Measurements from ENCODE around the gene CMTM6. TPM values are rescaled to one million over a fixed set of nuclear protein-coding genes. Genes with fewer than 3 reads are reported as not detected.

Gene CMTM6
- total and polyA plus RNA-seq, 2 of the 8 experiments (the other 6 are each of a cell fraction or from before 2014, with no cell fraction given) = 24.0 to 51.5 TPM

DNA sequence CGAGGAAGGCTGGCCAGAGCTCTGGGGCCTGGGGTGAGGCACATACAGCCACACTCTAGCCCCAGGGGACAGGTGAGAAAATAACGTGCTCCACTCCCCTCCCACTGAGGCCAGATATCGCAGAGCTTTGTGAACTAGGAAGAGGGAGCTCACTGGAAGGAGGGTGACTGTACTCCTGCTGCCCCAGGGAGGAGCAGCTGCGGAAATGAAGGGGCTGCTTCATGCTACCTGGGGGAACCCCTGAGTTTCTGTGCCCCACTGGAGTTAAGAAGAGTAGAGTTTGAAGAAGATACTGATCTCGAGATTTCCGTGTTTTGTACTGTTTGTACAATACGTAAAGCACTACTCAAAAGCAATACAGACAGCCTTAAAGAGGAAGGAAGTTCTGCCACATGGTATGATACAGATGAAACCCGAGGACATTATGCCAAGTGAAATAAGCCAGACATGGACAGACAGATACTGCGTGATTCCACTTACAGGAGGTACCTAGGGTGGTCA is 44.6 kb downstream of the CMTM6 start (continued):
- TF ChIP-seq, protein P1, sequence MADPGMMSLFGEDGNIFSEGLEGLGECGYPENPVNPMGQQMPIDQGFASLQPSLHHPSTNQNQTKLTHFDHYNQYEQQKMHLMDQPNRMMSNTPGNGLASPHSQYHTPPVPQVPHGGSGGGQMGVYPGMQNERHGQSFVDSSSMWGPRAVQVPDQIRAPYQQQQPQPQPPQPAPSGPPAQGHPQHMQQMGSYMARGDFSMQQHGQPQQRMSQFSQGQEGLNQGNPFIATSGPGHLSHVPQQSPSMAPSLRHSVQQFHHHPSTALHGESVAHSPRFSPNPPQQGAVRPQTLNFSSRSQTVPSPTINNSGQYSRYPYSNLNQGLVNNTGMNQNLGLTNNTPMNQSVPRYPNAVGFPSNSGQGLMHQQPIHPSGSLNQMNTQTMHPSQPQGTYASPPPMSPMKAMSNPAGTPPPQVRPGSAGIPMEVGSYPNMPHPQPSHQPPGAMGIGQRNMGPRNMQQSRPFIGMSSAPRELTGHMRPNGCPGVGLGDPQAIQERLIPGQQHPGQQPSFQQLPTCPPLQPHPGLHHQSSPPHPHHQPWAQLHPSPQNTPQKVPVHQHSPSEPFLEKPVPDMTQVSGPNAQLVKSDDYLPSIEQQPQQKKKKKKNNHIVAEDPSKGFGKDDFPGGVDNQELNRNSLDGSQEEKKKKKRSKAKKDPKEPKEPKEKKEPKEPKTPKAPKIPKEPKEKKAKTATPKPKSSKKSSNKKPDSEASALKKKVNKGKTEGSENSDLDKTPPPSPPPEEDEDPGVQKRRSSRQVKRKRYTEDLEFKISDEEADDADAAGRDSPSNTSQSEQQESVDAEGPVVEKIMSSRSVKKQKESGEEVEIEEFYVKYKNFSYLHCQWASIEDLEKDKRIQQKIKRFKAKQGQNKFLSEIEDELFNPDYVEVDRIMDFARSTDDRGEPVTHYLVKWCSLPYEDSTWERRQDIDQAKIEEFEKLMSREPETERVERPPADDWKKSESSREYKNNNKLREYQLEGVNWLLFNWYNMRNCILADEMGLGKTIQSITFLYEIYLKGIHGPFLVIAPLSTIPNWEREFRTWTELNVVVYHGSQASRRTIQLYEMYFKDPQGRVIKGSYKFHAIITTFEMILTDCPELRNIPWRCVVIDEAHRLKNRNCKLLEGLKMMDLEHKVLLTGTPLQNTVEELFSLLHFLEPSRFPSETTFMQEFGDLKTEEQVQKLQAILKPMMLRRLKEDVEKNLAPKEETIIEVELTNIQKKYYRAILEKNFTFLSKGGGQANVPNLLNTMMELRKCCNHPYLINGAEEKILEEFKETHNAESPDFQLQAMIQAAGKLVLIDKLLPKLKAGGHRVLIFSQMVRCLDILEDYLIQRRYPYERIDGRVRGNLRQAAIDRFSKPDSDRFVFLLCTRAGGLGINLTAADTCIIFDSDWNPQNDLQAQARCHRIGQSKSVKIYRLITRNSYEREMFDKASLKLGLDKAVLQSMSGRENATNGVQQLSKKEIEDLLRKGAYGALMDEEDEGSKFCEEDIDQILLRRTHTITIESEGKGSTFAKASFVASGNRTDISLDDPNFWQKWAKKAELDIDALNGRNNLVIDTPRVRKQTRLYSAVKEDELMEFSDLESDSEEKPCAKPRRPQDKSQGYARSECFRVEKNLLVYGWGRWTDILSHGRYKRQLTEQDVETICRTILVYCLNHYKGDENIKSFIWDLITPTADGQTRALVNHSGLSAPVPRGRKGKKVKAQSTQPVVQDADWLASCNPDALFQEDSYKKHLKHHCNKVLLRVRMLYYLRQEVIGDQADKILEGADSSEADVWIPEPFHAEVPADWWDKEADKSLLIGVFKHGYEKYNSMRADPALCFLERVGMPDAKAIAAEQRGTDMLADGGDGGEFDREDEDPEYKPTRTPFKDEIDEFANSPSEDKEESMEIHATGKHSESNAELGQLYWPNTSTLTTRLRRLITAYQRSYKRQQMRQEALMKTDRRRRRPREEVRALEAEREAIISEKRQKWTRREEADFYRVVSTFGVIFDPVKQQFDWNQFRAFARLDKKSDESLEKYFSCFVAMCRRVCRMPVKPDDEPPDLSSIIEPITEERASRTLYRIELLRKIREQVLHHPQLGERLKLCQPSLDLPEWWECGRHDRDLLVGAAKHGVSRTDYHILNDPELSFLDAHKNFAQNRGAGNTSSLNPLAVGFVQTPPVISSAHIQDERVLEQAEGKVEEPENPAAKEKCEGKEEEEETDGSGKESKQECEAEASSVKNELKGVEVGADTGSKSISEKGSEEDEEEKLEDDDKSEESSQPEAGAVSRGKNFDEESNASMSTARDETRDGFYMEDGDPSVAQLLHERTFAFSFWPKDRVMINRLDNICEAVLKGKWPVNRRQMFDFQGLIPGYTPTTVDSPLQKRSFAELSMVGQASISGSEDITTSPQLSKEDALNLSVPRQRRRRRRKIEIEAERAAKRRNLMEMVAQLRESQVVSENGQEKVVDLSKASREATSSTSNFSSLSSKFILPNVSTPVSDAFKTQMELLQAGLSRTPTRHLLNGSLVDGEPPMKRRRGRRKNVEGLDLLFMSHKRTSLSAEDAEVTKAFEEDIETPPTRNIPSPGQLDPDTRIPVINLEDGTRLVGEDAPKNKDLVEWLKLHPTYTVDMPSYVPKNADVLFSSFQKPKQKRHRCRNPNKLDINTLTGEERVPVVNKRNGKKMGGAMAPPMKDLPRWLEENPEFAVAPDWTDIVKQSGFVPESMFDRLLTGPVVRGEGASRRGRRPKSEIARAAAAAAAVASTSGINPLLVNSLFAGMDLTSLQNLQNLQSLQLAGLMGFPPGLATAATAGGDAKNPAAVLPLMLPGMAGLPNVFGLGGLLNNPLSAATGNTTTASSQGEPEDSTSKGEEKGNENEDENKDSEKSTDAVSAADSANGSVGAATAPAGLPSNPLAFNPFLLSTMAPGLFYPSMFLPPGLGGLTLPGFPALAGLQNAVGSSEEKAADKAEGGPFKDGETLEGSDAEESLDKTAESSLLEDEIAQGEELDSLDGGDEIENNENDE (IDR thresholded peaks at IDR 0.05; ENCODE audit: insufficient replicate concordance, low read length) = no peak
- TF ChIP-seq TAF1 (IDR thresholded peaks at IDR 0.05; ENCODE audit: low read depth, low read length) (no peak), BACH1 (IDR thresholded peaks at IDR 0.05; ENCODE audit: low read length) (no peak), HDAC6 (IDR thresholded peaks at IDR 0.05; ENCODE audit: low read depth, low read length) (no peak), TBP (IDR thresholded peaks at IDR 0.05; ENCODE audit: low read depth, low read length) (no peak), EP300 (IDR thresholded peaks at IDR 0.05; ENCODE audit: borderline replicate concordance in 1 of 2, low read depth in 2 of 2, low read length in 2 of 2) (no peak)
- TF ChIP-seq, protein P2, sequence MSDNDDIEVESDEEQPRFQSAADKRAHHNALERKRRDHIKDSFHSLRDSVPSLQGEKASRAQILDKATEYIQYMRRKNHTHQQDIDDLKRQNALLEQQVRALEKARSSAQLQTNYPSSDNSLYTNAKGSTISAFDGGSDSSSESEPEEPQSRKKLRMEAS (IDR thresholded peaks at IDR 0.05) = no peak

All from H1 (cell line).